DMS53 treated with DMSO at 0.1 percent for 48 hours (cell line): ENCODE results near the gene MSI1.

Experiments
- DNase-seq: peaks from one replicate; lab custom pipeline; 2025; ENCODE audit not compliant: unreplicated experiment; lab: John Stamatoyannopoulos, UW

Gene MSI1

DNA sequence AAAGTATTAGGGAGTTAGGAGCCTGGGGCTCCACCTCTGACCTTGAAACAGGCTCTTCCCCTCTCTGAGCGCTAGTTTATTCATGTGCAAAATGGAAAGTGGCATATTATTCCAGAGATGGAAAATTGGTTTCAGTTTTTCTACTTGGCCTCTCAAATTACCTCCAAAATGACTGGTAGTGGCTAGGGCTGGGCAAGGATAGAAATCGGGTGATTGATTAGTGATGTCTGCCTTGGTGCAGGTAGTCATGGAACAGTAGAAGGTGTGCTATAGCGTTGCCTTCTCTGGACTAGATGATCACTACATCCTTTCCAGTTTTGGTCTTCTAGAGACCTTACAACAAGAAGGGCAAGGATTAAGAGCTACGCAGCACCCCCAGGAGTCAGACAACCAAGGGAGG is 8.6 kb upstream of the MSI1 start:
- no peak for DNase-seq

DNA sequence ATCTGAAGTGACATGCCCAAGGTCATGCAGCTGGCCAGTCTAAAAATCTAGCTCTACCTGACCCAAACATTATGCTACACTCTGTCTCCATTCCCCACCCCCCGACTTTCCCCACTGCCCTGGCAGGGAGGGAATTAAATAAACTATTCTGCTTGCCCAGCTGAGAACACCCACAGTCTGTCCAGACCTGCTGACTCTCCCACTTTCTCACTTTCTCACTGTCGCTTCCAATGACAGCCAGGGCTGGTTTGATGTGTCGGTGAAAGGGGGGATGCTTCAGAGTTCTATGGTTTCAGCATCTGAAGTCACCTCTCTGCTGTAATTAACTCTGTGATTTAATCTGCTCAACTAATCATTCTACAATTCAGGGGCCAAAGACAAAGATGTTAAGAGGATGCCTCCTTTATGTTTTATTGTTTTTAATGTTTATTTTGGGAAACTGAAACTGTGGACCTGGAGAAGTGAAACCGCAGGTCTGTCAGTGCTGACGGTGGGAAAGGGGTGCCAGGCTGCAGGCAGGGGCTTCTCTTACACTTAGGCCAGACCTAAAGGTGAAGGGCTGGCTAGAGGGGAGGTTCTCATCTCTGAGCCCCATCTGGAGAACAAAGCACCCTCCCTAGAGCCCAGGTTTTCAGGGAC is 8.1 kb upstream of the MSI1 start:
- no peak for DNase-seq

DNA sequence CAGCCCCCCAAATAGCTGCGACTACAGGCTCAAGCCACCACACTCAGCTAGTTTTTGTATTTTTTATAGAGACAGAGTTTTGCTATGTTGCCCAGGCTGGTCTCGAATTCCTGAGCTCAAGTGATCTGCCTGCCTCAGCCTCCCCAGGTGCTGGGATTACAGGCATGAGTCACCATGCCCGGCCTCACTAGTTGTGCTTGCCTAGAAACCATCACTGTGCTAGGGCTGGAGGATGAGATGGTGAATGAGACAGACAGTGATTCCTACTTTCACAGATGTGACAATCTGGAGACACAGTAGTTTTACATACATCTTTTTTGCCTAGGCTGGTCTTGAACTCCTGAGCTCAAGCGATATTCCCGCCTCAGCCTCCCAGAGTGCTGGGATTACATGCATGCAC is 7.5 kb upstream of the MSI1 start:
- DNase-seq = no peak

DNA sequence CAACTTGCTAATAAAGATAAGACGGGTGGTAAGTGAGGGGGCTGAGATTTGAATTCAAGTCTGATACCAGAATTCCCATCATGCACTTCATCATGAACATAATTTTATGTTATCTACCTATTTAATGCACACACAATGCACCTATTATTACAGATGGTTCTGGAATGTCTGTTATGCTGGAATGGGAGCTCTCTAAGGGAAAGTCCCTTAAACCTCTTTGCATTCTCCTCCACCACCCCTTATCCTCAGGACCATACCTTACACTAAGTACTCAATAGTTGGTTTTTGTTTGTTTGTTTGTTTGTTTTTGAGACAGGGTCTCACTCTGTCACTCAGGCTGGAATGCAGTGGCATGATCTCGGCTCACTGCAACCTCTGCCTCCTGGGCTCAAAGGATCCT is 7.0 kb upstream of the MSI1 start:
- DNase-seq = no peak

DNA sequence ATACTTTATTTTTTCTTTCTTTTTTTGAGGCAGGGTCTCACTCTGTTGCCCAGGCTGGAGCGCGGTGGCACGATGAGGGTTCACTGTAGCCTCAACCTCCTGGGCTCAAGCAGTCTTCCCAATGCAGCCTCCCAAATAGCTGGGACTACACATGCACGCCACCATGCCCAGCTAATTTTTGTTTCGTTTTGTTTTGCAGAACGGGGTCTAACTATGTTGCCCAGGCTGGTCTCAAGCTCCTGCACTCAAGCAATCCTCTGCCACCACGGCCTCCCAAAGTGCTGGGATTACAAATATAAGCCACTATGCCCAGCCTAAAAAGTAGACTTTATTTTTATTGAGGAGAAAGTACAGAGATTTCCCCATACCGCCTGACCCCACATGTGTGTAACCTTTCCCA is 4.7 kb upstream of the MSI1 start:
- no peak for DNase-seq

DNA sequence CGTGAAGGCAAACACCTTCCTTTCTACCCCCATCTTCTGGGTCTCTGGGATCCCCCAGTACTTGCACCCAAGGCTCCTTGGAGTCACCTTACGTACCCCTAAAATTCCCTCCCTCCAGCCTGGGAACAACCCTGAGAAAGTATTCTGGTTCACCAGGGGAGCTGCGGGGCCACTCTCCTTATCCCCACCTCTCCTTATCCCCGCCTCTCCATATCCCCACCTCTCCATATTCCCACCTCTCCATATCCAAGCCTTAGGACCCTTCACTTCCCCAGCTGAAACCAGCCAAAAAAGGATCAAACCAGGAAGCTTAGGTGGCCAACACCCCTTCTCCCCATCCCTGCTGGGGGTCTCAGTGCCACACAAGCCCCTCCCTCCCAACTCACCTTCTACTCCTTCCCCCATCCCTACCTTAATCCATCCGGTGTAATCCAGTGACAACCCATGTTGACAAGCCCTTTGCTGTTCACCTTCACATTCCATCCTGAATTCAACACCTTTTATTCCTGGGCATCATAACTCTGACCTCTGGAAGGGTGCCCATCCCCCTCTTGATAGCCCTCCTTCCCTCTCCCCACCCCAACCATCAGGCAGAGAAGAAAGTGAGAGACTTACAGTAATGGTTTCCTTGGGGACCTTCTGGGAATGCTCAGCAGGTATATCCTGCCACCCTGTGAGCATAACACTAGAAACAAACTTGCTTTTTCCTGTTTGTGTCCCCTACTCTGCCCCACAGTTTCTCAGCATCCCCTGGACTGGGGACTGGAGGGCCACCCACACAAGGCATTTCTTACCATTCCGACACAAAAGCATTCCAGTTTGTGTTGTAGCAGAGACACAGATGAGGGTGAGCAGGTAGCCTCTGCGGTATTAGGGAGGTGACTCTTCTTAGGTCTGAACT is 1.6 kb upstream of the MSI1 start:
- no peak for DNase-seq

DNA sequence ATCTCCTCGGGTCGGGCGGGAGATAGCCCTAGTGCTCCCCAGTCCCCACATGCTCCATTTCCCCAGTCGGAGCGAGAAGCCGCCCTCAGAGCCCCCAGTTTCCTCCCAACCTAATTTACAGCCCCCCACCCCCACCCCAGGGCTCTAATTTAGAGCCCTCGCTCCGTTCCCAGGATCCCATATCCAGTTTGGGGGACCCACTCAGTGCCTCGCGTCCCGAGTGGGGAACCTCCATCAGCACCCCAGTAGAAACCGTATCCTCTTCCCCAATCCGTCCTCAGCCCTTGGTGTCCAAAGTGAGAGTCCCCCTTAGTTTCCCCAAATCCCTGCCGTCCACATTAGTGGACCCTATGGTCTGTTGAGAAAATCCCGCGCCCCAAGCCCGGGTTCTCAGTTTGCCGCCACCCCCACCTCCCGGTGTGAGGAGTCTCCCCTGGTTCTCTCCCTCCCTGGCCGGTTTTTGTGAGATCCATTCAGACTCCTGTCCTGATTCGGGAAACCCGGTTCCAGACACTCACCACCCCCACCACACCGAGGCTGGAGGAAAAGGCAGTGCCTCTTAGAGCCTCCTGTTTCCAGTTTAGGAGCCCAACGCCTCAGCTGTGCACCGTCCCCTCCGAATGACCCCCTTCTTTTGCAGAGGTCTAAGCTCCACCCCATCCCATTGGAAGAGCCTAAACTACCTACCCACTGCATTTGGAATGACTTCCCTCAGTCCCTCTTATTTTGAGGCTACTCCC is 809 bp upstream of the MSI1 start:
- no peak for DNase-seq

DNA sequence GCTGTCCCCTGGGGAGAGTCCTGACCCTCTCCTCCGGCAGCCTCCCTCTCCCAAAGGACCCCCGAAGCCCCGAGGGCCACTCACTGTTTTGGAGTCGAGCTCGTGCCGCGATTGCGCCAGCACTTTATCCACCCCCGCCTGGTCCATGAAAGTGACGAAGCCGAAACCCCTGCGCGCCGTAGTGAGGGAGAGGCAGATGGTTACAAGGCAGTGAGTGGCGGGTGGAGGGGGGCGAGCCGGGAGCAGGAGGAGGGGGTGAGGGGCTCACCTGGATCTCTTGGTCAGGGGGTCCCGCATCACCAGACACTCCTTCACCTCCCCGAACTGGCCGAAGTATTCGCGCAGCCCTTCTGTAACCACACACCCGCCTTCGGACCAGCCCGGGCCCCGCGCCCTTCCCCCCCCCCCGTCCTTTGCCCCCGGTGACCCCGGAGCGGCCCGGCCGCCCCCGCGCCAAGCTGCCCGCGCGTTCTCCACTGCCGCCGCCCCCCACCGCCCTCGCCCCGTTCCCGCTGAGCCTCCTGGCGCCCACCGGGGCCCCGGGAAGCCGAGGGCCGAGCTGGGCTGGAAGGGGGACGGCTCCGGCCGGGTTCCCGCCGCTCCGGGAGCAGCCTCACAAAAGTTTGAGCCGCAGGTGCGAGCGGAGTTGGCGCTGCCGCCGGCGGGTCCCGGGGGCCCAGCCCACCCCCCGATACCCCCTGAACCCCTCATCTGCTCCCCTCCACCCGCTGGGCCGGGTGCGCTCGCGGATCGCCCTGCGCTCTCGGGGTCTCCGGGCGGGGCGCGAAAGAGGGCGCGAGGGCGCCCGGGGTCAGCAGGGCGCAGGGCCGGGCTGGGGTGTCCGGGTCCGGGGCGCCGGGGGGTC is 808 bp downstream of the MSI1 start:
- no peak for DNase-seq

DNA sequence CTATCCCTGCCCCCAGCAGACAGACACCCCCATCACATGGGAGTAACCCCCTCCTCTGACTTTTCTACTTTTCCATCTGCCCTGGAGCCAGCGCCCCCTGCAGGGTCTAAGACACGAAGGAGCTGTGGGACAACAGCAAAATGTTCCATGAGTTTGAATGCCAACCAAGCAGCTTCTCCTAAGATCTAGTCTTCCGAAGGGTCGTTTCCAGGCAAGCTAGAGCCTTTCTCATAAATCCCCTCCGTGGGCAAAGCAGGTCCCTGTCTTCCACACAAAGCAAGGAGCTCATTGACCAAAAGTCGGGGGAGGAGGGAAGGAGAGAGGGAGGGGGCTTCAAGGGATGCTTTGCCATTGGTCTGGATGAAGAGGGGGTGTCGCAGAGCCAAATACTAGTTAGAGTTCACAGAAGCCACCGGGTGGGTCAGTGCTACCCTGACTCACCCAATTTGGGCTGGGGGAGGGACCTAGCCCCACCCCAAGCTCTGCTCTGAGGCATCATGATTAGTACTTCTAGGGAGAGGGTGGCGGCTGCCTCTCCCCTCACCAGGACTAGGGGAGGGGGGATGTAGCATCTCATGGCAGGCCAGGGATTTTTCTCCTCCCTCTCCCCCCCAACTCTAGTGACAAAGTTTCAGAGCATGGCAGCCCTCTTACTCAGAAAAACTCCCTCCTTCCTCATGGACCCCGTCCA is 1.6 kb downstream of the MSI1 start:
- DNase-seq = no peak

DNA sequence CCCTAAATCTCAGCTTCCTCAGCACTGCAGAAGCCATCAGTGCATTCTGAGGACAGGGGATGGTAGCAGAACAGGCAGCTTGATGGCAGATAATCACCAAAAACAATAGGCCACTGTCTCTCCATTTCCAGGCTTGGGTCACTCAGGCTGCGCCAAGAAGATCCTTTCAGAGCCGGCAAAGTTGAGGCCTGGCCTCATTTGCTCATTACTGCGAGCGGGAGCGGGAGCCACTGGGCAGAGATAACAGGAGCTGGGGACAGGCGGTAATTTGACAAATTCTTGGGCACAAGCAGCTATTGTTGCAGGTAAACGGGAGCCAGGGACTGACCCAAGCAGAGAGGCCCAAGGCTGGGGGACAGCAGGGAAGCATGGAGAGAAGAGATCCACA is 2.1 kb downstream of the MSI1 start:
- no peak for DNase-seq

DNA sequence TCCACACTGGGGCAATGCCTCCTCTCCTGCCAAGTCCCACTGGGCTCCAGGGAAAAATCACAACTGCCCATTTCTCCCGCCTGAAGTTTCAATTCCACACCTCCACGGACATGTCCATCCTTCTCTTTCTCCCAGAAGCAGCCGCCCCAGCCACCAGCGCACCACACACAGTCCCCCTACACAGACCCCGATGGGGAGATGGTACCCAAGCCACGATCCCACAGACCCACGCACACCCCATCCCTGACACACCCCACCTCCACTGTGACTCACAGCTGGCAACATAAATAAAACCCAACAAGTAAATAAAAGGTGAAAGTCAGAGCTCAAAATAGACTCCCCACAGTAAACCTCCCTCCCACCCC is 2.6 kb downstream of the MSI1 start:
- DNase-seq = no peak

DNA sequence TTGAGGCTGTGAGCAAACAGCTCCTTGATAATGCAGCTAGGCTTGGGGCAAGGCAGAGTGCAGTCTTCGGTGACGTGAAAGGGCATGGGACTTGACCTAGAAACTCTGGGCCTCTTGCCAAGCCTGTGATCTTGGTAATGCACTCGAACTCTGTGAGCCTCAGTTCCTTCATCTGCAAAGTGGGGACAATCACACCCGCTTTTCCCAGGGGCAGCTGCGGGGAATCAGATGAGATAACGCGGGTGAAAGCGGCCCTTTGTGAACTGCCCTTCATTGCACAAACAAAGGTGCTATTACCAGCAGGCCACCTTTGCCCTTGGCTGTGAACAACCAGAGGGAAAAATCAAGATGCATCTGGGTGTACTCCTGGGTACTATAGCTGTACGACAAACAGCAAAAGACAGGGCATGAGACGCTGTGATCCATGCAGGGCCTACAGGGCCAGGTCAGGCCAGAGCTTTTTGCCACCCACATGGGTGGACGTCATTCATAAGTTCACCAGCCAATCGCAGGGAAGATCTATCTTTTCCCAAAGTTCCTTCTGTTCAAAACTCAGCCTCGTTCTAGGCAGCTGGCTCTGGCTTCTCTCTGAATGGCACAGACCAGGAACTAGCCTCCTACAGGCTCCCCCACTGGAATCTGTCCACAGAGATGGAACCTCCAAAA is 3.2 kb downstream of the MSI1 start:
- no peak for DNase-seq

DNA sequence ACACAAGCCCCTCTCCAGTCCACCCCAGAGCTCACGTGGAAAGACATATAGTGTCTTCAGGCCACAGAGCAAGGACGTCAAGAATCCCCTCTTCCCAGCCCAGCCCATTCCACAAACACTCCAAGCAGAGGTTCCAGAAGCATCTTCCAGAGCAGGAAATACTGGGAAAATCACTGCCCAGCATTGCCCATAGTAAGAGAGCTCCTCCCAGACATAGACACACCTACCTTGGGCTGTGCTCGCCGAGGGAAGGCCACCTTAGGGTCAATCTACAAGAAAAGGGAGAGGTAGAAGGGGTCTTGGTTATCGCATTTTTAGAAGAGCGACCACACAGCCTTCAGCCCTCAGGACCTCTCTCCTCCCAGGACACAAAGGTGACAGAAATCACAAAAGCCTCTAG is 4.5 kb downstream of the MSI1 start:
- no peak for DNase-seq

DNA sequence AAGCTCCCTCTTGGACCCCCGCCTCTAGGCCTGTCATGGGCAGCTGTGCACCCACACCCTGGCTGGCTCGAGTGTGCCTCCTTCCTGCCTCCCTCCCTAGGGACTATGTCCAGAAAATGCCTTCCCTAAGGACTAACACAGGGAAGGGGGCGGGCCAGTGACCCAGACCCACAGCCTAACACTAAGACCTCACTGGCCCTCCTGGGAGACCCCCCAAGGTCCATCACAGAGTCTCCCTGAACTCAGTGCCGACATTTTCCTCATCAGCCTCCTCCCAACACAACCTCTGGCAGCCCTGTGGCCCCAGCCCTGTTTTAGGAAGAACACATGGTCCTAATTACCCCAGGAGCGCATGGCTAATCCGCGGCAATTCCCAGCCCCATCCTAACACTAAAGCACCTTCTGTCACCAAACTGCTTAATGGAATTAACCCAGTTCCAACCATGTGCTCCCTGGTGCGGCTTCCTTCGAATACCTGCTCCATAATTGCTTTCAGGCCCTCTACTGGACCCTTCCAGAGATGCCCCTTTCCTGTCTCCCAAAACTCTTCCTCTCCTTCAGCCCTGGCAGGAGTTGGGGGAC is 5.6 kb downstream of the MSI1 start:
- DNase-seq = no peak

DNA sequence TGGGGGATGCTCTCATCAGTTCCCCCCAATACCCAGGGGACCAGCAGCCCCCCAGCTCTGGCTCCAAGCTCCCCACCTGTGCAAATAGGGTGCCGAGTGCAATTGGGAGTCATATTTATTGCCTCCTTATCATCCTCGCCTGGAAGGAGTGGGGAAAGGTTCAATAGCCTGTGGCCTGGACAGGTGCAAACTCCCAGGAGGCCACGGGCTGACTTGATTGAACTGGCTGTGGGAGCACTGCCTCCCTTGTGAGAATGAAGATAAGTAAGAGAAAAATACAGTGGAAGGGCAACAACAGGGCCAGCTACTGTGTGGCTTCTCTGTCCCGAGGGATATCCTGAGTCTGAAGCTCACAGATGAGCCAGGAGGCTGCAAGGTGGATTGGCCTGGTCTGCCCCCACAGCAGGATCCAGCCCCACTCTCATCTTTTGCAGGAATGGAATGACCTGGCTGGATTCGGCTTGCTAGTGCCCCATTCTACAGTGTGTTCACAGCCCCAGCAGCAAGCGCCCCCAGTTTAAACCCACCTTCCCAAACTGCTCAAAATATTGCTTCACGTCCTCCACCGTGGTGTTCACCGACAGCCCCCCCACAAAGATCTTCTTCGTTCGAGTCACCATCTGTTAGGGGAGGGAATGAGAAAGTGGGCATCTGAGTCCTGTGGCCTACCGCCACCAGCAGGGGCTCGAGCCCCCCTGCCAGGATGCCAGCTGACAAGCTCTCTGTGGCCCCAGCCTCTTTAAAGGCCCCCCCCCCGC is 6.3 kb downstream of the MSI1 start:
- no peak for DNase-seq

DNA sequence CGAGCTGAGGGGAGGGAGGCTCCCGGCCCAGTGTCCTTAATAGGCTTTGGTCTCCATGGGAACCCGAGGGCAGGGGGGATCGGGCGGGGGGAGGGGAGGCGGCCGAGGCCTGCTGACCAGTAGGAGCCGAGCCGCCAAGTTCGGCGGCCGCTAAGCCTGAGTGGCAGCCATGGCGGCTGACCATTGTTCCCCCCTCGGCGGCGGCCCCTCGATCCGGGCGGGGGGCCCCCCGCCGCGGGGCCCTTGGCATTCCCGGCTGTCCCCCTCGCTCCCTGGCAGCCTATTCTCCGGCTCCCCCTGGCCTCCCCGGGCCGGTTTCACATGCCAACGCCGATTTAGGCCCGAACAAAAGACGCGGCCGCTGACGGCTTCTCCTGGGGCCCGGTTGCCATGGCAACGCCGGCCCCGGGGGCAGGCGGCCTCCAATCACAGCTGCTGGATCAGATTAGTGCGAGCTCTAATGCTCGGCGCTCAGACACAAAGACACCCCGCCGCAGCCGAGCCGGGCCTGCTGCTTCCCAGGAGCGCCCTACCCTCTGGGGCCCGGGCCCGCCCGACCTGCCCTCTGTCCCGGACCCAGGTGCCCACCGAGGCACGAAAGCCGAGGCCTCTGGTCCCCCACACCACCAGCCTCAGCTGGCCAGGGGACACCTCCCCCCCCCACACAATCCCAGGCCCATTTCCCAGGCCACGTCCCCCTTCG is 7.3 kb downstream of the MSI1 start:
- peak; percentile 75 for DNase-seq

DNA sequence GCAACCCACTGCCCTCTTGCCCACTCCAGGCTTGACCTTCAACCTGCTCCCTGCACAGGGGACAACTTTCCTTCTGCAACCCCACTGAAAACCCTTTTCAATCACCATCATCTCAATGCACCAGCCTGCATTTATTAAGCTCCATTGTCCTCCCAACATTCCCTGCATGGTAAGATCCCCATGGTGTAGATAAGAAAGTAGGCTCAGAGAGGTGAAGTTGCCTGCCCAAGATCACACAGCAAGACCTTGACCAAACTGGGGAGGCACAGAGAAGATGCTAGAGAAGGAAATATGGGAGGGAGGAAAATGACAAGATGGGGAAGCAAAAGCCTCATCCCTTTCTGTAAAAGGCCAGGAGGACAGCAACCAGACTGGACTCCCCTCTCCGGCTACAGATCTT is 9.8 kb downstream of the MSI1 start:
- DNase-seq = no peak

DNA sequence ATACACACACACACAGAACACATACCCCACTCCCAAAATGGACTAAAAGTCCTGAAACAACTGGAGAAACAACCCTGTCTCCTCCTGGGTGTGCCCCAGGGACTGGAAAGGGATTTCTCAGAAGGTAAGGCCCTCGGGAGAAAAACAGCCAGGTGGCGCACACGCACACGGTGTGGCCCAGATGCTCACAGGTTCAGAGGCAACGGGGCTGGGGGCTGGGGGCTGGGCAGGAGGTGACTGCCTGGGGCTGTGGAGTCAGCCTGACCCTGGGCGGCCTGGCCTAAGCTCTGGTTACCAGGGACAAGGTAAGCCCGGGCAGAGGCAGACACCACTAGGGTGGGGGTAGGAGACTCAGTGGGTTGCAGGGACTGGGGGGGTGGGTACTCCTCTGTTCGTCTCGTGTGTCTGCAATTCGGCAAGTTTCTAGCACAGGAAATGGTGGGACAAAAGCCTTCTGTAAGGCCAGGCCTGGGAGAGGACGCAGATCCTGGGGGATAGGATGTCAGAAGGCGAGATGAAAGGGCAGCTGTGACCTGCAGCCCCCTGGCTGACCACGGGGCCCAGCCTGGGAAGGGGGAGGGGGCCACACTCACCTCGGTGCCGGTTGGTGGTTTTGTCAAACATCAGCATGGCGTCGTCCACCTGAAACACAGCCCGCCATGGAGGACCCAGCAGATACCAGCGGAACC is 10.4 kb downstream of the MSI1 start:
- no peak for DNase-seq
